HG02943 (cell line): ENCODE data around the gene PIGA.
"Not testable (repeated sequence)": the region's sequence is repeated elsewhere in the genome, so short reads cannot be mapped to it uniquely, and the experiment has no call there.

ENCODE experiments used
- ATAC-seq: cut with Tn5 transposase; IDR thresholded peaks from one replicate; pipeline ENCODE4 v1.9.1; 2021; ENCODE audit warnings: mild to moderate bottlenecking, low read depth, moderate library complexity; ENCODE audit not compliant: unreplicated experiment

Gene PIGA

GRCh38 chrX:15321447-15321846 is 13.9 kb downstream of the PIGA start:
- no peak for ATAC-seq

- no peak for ATAC-seq
Observed at GRCh38 chrX:15320297-15320696, 15.0 kb downstream of the PIGA start.

- no peak for ATAC-seq
Observed at GRCh38 chrX:15319075-15319474, 16.2 kb downstream of the PIGA start.

- no peak for ATAC-seq
Observed at GRCh38 chrX:15315509-15315908, 19.8 kb downstream of the PIGA start, which contains the start of gene ASB11. ASB11 (minus strand) TSS chrX:15315640; CDS start chrX:15315605, 35 bp downstream.

GRCh38 chrX:15314472-15314871 is 20.9 kb downstream of the PIGA start:
- ATAC-seq: no peak

GRCh38 chrX:15311119-15311518 is 24.2 kb downstream of the PIGA start:
- ATAC-seq: no peak

- no peak for ATAC-seq
Observed at GRCh38 chrX:15310117-15310516, 25.2 kb downstream of the PIGA start.

GRCh38 chrX:15305899-15306298 is 29.4 kb downstream of the PIGA start:
- not testable (repeated sequence) for ATAC-seq

GRCh38 chrX:15301924-15302323 is 33.4 kb downstream of the PIGA start:
- no peak for ATAC-seq

- ATAC-seq: no peak
Observed at GRCh38 chrX:15299941-15300851, 35.1 kb downstream of the PIGA start.

- ATAC-seq: no peak
Observed at GRCh38 chrX:15298780-15299179, 36.5 kb downstream of the PIGA start.

- no peak for ATAC-seq
Observed at GRCh38 chrX:15298201-15298600, 37.1 kb downstream of the PIGA start.

- no peak for ATAC-seq
Observed at GRCh38 chrX:15293451-15293850, 41.9 kb downstream of the PIGA start.

GRCh38 chrX:15292861-15293260 is 42.5 kb downstream of the PIGA start:
- ATAC-seq: no peak

GRCh38 chrX:15277604-15278003 is 57.7 kb downstream of the PIGA start:
- no peak for ATAC-seq

- no peak for ATAC-seq
Observed at GRCh38 chrX:15274946-15275345, 60.4 kb downstream of the PIGA start.

GRCh38 chrX:15273275-15273674 is 62.0 kb downstream of the PIGA start:
- not testable (repeated sequence) for ATAC-seq

GRCh38 chrX:15271757-15272156 is 63.6 kb downstream of the PIGA start:
- no peak for ATAC-seq

GRCh38 chrX:15269618-15270521 is 65.5 kb downstream of the PIGA start, which contains the start of gene ASB9:
ASB9 (minus strand) TSS chrX:15270083; CDS start chrX:15269874, 209 bp downstream.
- ATAC-seq: peak; percentile 57
